Mesendoderm (in vitro differentiated cells): ENCODE measurements around the gene OGA.
"Not testable (repeated sequence)": the region's sequence is repeated elsewhere in the genome, so short reads cannot be mapped to it uniquely, and the experiment has no call there.

ENCODE experiments used
- DNase-seq: peaks from one replicate; pipeline ENCODE4 v3.0.0; 2013
- H2AK5ac ChIP-seq: 2 replicates; pipeline ENCODE4 v1.6.1; 2013; ENCODE audit warnings: low read length, inconsistent platforms
- H2BK120ac ChIP-seq: 2 replicates; pipeline ENCODE4 v1.6.1; 2013; ENCODE audit warnings: low read depth, mild to moderate bottlenecking, low read length, moderate library complexity, mixed read lengths
- H2BK15ac ChIP-seq: replicated peaks from 2 replicates; pipeline ENCODE4 v1.6.1; 2013; ENCODE audit warnings: low read depth, mild to moderate bottlenecking, moderate library complexity
- H2BK5ac ChIP-seq: 2 replicates; pipeline ENCODE4 v1.6.1; 2013; ENCODE audit warnings: low read length, inconsistent platforms
- H3K18ac ChIP-seq: 2 replicates; pipeline ENCODE4 v1.6.1; 2013; ENCODE audit warnings: mild to moderate bottlenecking, low read length, mixed read lengths
- H3K23ac ChIP-seq: one replicate; pipeline ENCODE4 v1.6.1; 2013; ENCODE audit warnings: low read length
- H3K27ac ChIP-seq: 2 replicates; pipeline ENCODE4 v1.5.1; 2013; ENCODE audit warnings: low read depth, mild to moderate bottlenecking, inconsistent platforms, low read length, moderate library complexity
- H3K27me3 ChIP-seq: 2 replicates; pipeline ENCODE4 v1.6.1; 2013; ENCODE audit warnings: low read length, control low read depth, mild to moderate bottlenecking, inconsistent platforms; ENCODE audit not compliant: insufficient read depth, poor library complexity
- H3K36me3 ChIP-seq: 2 replicates; pipeline ENCODE4 v1.6.1; 2013; ENCODE audit warnings: low read length, inconsistent platforms; ENCODE audit not compliant: control insufficient read depth, insufficient read depth
- H3K4ac ChIP-seq: one replicate; pipeline ENCODE4 v1.6.1; 2013; ENCODE audit warnings: low read depth, mild to moderate bottlenecking, low read length, moderate library complexity
- H3K4me1 ChIP-seq: 2 replicates; pipeline ENCODE4 v1.6.1; 2013; ENCODE audit warnings: low read depth, low read length, inconsistent platforms; ENCODE audit not compliant: control insufficient read depth
- H3K4me2 ChIP-seq: 2 replicates; pipeline ENCODE4 v1.6.1; 2013; ENCODE audit warnings: low read length
- H3K4me3 ChIP-seq: 2 replicates; pipeline ENCODE4 v1.5.1; 2013; ENCODE audit warnings: mild to moderate bottlenecking, low read length
- H3K56ac ChIP-seq: one replicate; pipeline ENCODE4 v1.6.1; 2013; ENCODE audit warnings: low read length
- H3K79me1 ChIP-seq: 2 replicates; pipeline ENCODE4 v1.6.1; 2013; ENCODE audit warnings: low read length, inconsistent platforms
- H3K79me2 ChIP-seq: 2 replicates; pipeline ENCODE4 v1.6.1; 2013; ENCODE audit warnings: mild to moderate bottlenecking, low read length; ENCODE audit not compliant: control insufficient read depth, insufficient read depth
- H3K9ac ChIP-seq: 2 replicates; pipeline ENCODE4 v1.6.1; 2013; ENCODE audit warnings: low read length, inconsistent platforms
- H4K5ac ChIP-seq: one replicate; pipeline ENCODE4 v1.6.1; 2013; ENCODE audit warnings: low read length
- H4K8ac ChIP-seq: one replicate; pipeline ENCODE4 v1.6.1; 2013; ENCODE audit warnings: low read depth, mild to moderate bottlenecking, control low read depth, low read length, moderate library complexity
- WGBS: extraction: QIAGEN DNeasy Blood & Tissue Kit; methylation state at CpG from one replicate; pipeline ENCODE4 v1.1.7; 2013; ENCODE audit warnings: low lambda C conversion rate, missing lambda C conversion rate; ENCODE audit not compliant: insufficient coverage; ENCODE audit errors: extremely low coverage; 5-methylcytosine and 5-hydroxymethylcytosine counted together

The OGA gene

GRCh38 chr10:101797403-101798059, 20.7 kb downstream of the OGA start:
- Histone ChIP-seq H3K23ac (no peak overlapping the region), H3K36me3 (peaks cover 19% of the 10 kb centered on the region), H2BK120ac (no peak overlapping the region), H3K4me3 (no peak overlapping the region), H3K79me2 (peaks cover 2% of the 10 kb centered on the region), H4K5ac (no peak overlapping the region), H3K4me2 (no peak overlapping the region), H3K79me1 (peaks cover 5% of the 10 kb centered on the region), H2BK5ac (no peak overlapping the region), H2BK15ac (no peak overlapping the region), H3K4me1 (no peaks in the 10 kb centered on the region), H3K9ac (no peak overlapping the region), H3K27me3 (no peaks in the 10 kb centered on the region), H3K27ac (no peak overlapping the region), H4K8ac (no peak overlapping the region), H2AK5ac (no peak overlapping the region), H3K56ac (no peak overlapping the region), H3K4ac (no peak overlapping the region), H3K18ac (no peak overlapping the region)
- WGBS = no CpG with 5 or more reads among the region's 4 CpGs
- no peak for DNase-seq

GRCh38 chr10:101793526-101793925, 24.7 kb downstream of the OGA start:
- no peak overlapping the region for H4K5ac ChIP-seq
- no peak overlapping the region for H3K4ac ChIP-seq
- no peak overlapping the region for H3K56ac ChIP-seq
- H3K27ac ChIP-seq = no peak overlapping the region
- peaks cover 12% of the 10 kb centered on the region for H3K36me3 ChIP-seq
- no peak overlapping the region for H4K8ac ChIP-seq
- no peak overlapping the region for H3K4me2 ChIP-seq
- H2BK5ac ChIP-seq = no peak overlapping the region
- WGBS = no CpG with 5 or more reads among the region's 12 CpGs
- H2AK5ac ChIP-seq = no peak overlapping the region
- no peaks in the 10 kb centered on the region for H3K79me1 ChIP-seq
- no peak overlapping the region for H3K4me3 ChIP-seq
- H2BK120ac ChIP-seq = no peak overlapping the region
- H2BK15ac ChIP-seq = no peak overlapping the region
- no peak overlapping the region for H3K9ac ChIP-seq
- no peak overlapping the region for H3K18ac ChIP-seq
- no peaks in the 10 kb centered on the region for H3K79me2 ChIP-seq
- no peaks in the 10 kb centered on the region for H3K4me1 ChIP-seq
- H3K27me3 ChIP-seq = no peaks in the 10 kb centered on the region
- no peak overlapping the region for H3K23ac ChIP-seq
- no peak for DNase-seq

- Histone ChIP-seq H2AK5ac (no peak overlapping the region), H3K56ac (no peak overlapping the region), H3K4ac (no peak overlapping the region), H3K79me2 (no peaks in the 10 kb centered on the region), H4K8ac (no peak overlapping the region), H3K36me3 (peaks cover 6% of the 10 kb centered on the region), H3K4me1 (no peaks in the 10 kb centered on the region), H3K18ac (no peak overlapping the region), H3K4me3 (no peak overlapping the region), H3K79me1 (no peaks in the 10 kb centered on the region), H4K5ac (no peak overlapping the region), H3K4me2 (no peak overlapping the region), H3K27me3 (no peaks in the 10 kb centered on the region), H2BK5ac (no peak overlapping the region), H3K9ac (no peak overlapping the region), H3K27ac (no peak overlapping the region), H3K23ac (no peak overlapping the region), H2BK120ac (no peak overlapping the region), H2BK15ac (no peak overlapping the region)
- DNase-seq = no peak
- no CpG with 5 or more reads among the region's 7 CpGs for WGBS
These were observed 28.6 kb downstream of the OGA start for GRCh38 chr10:101789686-101790085.

GRCh38 chr10:101789231-101789630, 29.0 kb downstream of the OGA start:
- not testable (repeated sequence) for H4K8ac ChIP-seq, H3K4ac ChIP-seq, H3K18ac ChIP-seq, H2BK5ac ChIP-seq, DNase-seq, H3K27ac ChIP-seq, H2BK15ac ChIP-seq, H3K79me2 ChIP-seq, H2BK120ac ChIP-seq, H3K36me3 ChIP-seq, H3K9ac ChIP-seq, H3K79me1 ChIP-seq, H2AK5ac ChIP-seq, H3K4me3 ChIP-seq, H3K56ac ChIP-seq, H3K23ac ChIP-seq, H3K4me2 ChIP-seq, H4K5ac ChIP-seq, H3K27me3 ChIP-seq, H3K4me1 ChIP-seq
- no CpG with 5 or more reads among the region's 9 CpGs for WGBS

GRCh38 chr10:101785801-101786200, 32.4 kb downstream of the OGA start:
- Histone ChIP-seq H2BK5ac (no peak overlapping the region), H2BK15ac (no peak overlapping the region), H4K8ac (no peak overlapping the region), H4K5ac (no peak overlapping the region), H3K79me2 (peaks cover 13% of the 10 kb centered on the region), H2BK120ac (no peak overlapping the region), H3K4ac (no peak overlapping the region), H3K27ac (no peak overlapping the region), H3K23ac (no peak overlapping the region), H3K18ac (no peak overlapping the region), H2AK5ac (no peak overlapping the region), H3K4me3 (no peak overlapping the region), H3K56ac (no peak overlapping the region), H3K27me3 (no peaks in the 10 kb centered on the region), H3K79me1 (peaks cover 5% of the 10 kb centered on the region), H3K4me2 (no peak overlapping the region), H3K4me1 (peaks cover 9% of the 10 kb centered on the region), H3K9ac (no peak overlapping the region), H3K36me3 (peaks cover 3% of the 10 kb centered on the region)
- no CpG with 5 or more reads among the region's 2 CpGs for WGBS
- DNase-seq = no peak

GRCh38 chr10:101784558-101784957, 33.7 kb downstream of the OGA start:
- no peak for DNase-seq
- Histone ChIP-seq H2AK5ac (no peak overlapping the region), H2BK15ac (no peak overlapping the region), H3K79me2 (peaks cover 13% of the 10 kb centered on the region), H3K4me2 (no peak overlapping the region), H2BK5ac (no peak overlapping the region), H4K8ac (no peak overlapping the region), H3K27me3 (no peaks in the 10 kb centered on the region), H2BK120ac (no peak overlapping the region), H3K23ac (no peak overlapping the region), H3K36me3 (peaks cover 3% of the 10 kb centered on the region), H3K79me1 (peaks cover 5% of the 10 kb centered on the region), H3K18ac (no peak overlapping the region), H3K4me3 (no peak overlapping the region), H3K4ac (no peak overlapping the region), H3K27ac (no peak overlapping the region), H3K9ac (no peak overlapping the region), H3K56ac (no peak overlapping the region), H4K5ac (no peak overlapping the region), H3K4me1 (peaks cover 15% of the 10 kb centered on the region)
- no CpG with 5 or more reads among the region's 2 CpGs for whole genome bisulfite sequencing
